H1 (cell line): Measurements from ENCODE around the gene MRTFA.

ENCODE experiments used
- BCL11A ChIP-seq, 2 experiments: IDR thresholded peaks; one replicate each; pipeline ENCODE4 v1.6.1; 2011; ENCODE audit warnings: low read depth in 2 of 2, low read length in 2 of 2, mild to moderate bottlenecking in 2 of 2
- CBX5 ChIP-seq: fragments of 300-800, 300-1000 bp; sonication (generic); IDR thresholded peaks from 2 replicates; pipeline ENCODE4 v1.7.1; 2016; ENCODE audit warnings: antibody characterized with exemption, low read length, low read depth
- CHD2 ChIP-seq: IDR thresholded peaks from 2 replicates; pipeline ENCODE4 v1.6.1; 2012; ENCODE audit warnings: low read length, improper control_type of control experiment
- CTCF ChIP-seq, 3 experiments: IDR thresholded peaks; 1 replicate in 2 of 3; 2 replicates in 1 of 3; pipeline versions ENCODE4 v1.5.1 to v1.6.1; 2011; ENCODE audit warnings: low read length in 3 of 3, mild to moderate bottlenecking in 3 of 3, inconsistent platforms in 2 of 3, low read depth in 1 of 3, moderate library complexity in 1 of 3; ENCODE audit not compliant: insufficient read depth in 1 of 3; ENCODE audit errors: control extremely low read depth in 1 of 3
- HDAC6 ChIP-seq: IDR thresholded peaks from one replicate; pipeline ENCODE4 v1.7.1; 2012; ENCODE audit warnings: low read depth, mild to moderate bottlenecking, inconsistent platforms, low read length, moderate library complexity
- MAX ChIP-seq: IDR thresholded peaks from 2 replicates; pipeline ENCODE4 v1.6.1; 2012; ENCODE audit warnings: inconsistent platforms
- PHF8 ChIP-seq: fragments of 200-600 bp; sonication (generic); conservative IDR thresholded peaks from 2 replicates; pipeline ENCODE4 v1.7.1; 2012; ENCODE audit warnings: low read depth, mild to moderate bottlenecking, inconsistent platforms, low read length, moderate library complexity
- POLR2A ChIP-seq, 2 experiments: IDR thresholded peaks; 1 replicate in 1 of 2; 2 replicates in 1 of 2; pipeline ENCODE4 v1.6.1; 2011; ENCODE audit warnings: low read depth in 2 of 2, low read length in 2 of 2, mild to moderate bottlenecking in 2 of 2; ENCODE audit errors: control extremely low read depth in 1 of 2
- POLR2AphosphoS5 ChIP-seq: IDR thresholded peaks from 2 replicates; pipeline ENCODE4 v1.6.1; 2011; ENCODE audit warnings: low read depth, low read length
- SP1 ChIP-seq: IDR thresholded peaks from 2 replicates; pipeline ENCODE4 v1.6.1; 2011; ENCODE audit warnings: low read depth, low read length

GRCh38 chr22:40423310-40423688 is 213.2 kb downstream of the MRTFA start:
- TF ChIP-seq SP1 (no peak), MAX (no peak), CTCF (IDR thresholded peaks at IDR 0.05; ENCODE audit: control extremely low read depth in 1 of 3, insufficient read depth in 1 of 3, low read depth in 1 of 3, low read length in 3 of 3) (no peak), PHF8 (no peak), POLR2AphosphoS5 (no peak), HDAC6 (no peak), BCL11A (IDR thresholded peaks at IDR 0.05; ENCODE audit: low read depth in 2 of 2, low read length in 2 of 2) (no peak), POLR2A (IDR thresholded peaks at IDR 0.05; ENCODE audit: control extremely low read depth in 1 of 2, low read depth in 2 of 2, low read length in 2 of 2) (no peak), CBX5 (no peak), CHD2 (no peak)
